Measurements from ENCODE around the gene TLL2.

DNA sequence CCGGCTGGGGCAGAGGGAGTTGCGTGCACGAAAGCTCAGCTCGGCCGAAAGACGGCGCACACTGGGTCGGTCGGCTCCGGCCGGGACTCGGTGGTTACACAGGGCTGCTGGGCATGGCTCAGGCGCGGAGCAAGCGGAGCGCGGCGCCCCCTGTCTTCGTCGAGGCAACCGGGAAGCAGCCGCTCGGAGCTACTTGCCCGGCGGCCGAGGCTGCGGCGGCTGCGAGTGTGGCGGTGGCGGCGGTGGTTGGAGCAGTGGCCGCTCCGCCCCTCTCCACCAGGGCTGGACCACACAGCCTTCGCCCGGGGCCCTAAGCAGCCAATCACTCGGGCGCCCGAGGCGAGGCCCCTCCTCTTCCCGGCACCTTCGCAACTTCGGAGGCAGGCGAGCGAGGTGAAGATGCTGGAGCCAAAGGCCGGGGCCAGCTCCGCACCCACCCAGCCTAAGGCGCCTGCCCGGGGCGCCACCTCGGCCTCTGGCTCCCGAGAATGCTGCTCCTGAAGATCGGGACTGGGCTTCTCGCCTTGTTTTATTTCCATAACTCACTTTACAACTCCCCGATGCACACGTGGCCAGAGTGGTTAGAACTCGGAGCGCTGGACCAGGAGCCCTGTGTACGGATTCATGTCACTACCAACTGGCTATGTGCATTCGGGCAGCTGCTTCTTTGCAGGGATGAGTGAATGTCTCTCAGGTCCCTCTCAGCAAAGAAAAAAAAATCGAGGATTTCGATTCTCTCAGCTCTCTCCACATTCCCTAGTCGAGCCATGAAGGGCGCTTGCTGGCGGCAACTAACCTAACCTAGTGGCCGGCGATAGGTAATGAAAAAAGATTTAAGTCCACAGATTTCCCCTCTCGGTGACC lies at the start of gene TLL2:
- TF ChIP-seq GATA2 (IDR thresholded peaks at IDR 0.05; ENCODE audit: low read depth, low read length) (no peak), GATA3 (IDR thresholded peaks at IDR 0.05; ENCODE audit: low read depth, low read length) (no peak)

Measured in SH-SY5Y (cell line).